DMS153 treated with DMSO at 0.1 percent for 48 hours (cell line): ENCODE data around the gene LUC7L3.
"Not testable (repeated sequence)": the region's sequence is repeated elsewhere in the genome, so short reads cannot be mapped to it uniquely, and the experiment has no call there.

Experiments
- DNase-seq: peaks from one replicate; lab custom pipeline; 2025; ENCODE audit not compliant: unreplicated experiment; lab: John Stamatoyannopoulos, UW

Gene LUC7L3

GRCh38 chr17:50781167-50781566 is 61.8 kb downstream of the LUC7L3 start:
- DNase-seq = no peak

- DNase-seq = peak; percentile 79
Observed at GRCh38 chr17:50783193-50783660, 63.8 kb downstream of the LUC7L3 start.

- no peak for DNase-seq
Observed at GRCh38 chr17:50783905-50784304, 64.5 kb downstream of the LUC7L3 start.

- DNase-seq = no peak
Observed at GRCh38 chr17:50785126-50785525, 65.7 kb downstream of the LUC7L3 start.

GRCh38 chr17:50785946-50786570 is 66.7 kb downstream of the LUC7L3 start:
- no peak for DNase-seq

GRCh38 chr17:50787106-50787505 is 67.7 kb downstream of the LUC7L3 start:
- no peak for DNase-seq

GRCh38 chr17:50790618-50791017 is 71.2 kb downstream of the LUC7L3 start:
- no peak for DNase-seq

GRCh38 chr17:50792132-50792531 is 72.7 kb downstream of the LUC7L3 start:
- no peak for DNase-seq

- DNase-seq = no peak
Observed at GRCh38 chr17:50793007-50793406, 73.6 kb downstream of the LUC7L3 start.

- no peak for DNase-seq
Observed at GRCh38 chr17:50794361-50794760, 75.0 kb downstream of the LUC7L3 start.

GRCh38 chr17:50797135-50797810 is 77.9 kb downstream of the LUC7L3 start:
- DNase-seq = no peak

GRCh38 chr17:50798424-50799288 is 79.3 kb downstream of the LUC7L3 start:
- no peak for DNase-seq

GRCh38 chr17:50799582-50799981 is 80.2 kb downstream of the LUC7L3 start:
- DNase-seq = no peak

- no peak for DNase-seq
Observed at GRCh38 chr17:50800196-50800700, 80.8 kb downstream of the LUC7L3 start.

- no peak for DNase-seq
Observed at GRCh38 chr17:50802609-50803571, 83.5 kb downstream of the LUC7L3 start.

GRCh38 chr17:50803676-50804075 is 84.3 kb downstream of the LUC7L3 start:
- DNase-seq = no peak

- DNase-seq = not testable (repeated sequence)
Observed at GRCh38 chr17:50804749-50805475, 85.5 kb downstream of the LUC7L3 start.

- no peak for DNase-seq
Observed at GRCh38 chr17:50805486-50805885, 86.1 kb downstream of the LUC7L3 start.
